Osteocyte (in vitro differentiated cells): ENCODE data around the gene GPRIN2. TPM values are rescaled to one million over a fixed set of nuclear protein-coding genes. Genes with fewer than 3 reads are reported as not detected.
"Not testable (repeated sequence)": the region's sequence is repeated elsewhere in the genome, so short reads cannot be mapped to it uniquely, and the experiment has no call there.

Experiments used
- DNase-seq: peaks from one replicate; pipeline ENCODE4 v3.0.0; 2021; ENCODE audit warnings: mixed read lengths; ENCODE audit not compliant: unreplicated experiment; ENCODE audit errors: extremely low spot score
- H3K27ac Mint-ChIP-seq: one replicate; pipeline ENCODE4 v1.8.0; 2021; ENCODE audit warnings: mild to moderate bottlenecking, mixed read lengths; ENCODE audit not compliant: unreplicated experiment
- H3K27me3 Mint-ChIP-seq: one replicate; pipeline ENCODE4 v1.8.0; 2021; ENCODE audit warnings: mixed read lengths; ENCODE audit not compliant: unreplicated experiment
- H3K36me3 Mint-ChIP-seq: one replicate; pipeline ENCODE4 v1.8.0; 2021; ENCODE audit warnings: mixed read lengths; ENCODE audit not compliant: unreplicated experiment
- H3K4me1 Mint-ChIP-seq: one replicate; pipeline ENCODE4 v1.8.0; 2021; ENCODE audit warnings: mixed read lengths; ENCODE audit not compliant: unreplicated experiment
- H3K4me3 Mint-ChIP-seq: one replicate; pipeline ENCODE4 v1.8.0; 2021; ENCODE audit warnings: mild to moderate bottlenecking, moderate library complexity, mixed read lengths; ENCODE audit not compliant: unreplicated experiment
- H3K9me3 Mint-ChIP-seq: one replicate; pipeline ENCODE4 v1.8.0; 2021; ENCODE audit warnings: mixed read lengths; ENCODE audit not compliant: unreplicated experiment
- total RNA-seq: library from RNA; stranded (reverse); gene quantifications from 2 replicates; pipeline ENCODE4 v1.2.1, GENCODE V29; 2021
- TF ChIP-seq, protein P1 (sequence below): fragments of 200-600 bp; sonication (generic); IDR thresholded peaks from 2 replicates; pipeline ENCODE4 v1.5.0; 2021; ENCODE audit warnings: antibody characterized with exemption, mild to moderate bottlenecking, moderate library complexity

GPRIN2 gene
- total RNA-seq, 1 donor from 2014 or later: 2.5 TPM

DNA sequence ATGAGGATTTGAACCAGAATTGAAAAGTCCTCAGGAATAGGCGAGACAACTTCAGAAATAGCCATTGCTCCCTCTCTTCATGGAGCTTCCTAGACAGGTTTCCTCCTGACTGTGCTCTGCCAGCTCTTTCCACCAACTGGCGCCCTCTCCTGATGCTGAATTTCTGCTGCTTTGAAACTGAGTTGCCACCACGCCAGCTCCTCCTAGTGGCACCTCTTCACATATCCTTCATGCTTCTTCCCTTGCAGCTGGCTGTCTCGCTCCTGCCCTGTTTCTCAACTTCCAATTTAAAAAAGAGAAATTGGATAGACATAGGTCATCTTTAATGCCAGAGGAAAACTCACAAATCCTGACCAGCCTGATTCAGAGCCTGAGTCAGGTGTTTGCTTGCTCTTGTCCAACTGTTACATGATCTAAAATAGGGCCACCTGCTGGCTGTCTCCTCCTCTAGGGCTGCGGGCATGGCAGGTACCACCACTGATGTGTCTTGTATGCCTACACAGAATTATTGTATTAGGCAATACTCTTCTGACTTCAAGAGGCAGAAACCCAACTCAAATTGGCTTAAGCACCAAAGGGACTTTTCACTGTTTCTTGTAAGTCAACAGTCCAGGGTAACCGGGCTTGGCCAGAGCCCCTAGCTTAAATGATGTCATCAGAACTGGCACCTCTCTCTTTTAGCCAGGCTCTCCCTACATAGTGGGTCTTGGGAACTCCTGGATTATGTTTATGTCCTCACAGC, 9.3 kb upstream of the GPRIN2 start:
- not testable (repeated sequence) for H3K27ac Mint-ChIP-seq, H3K9me3 Mint-ChIP-seq, H3K36me3 Mint-ChIP-seq, H3K27me3 Mint-ChIP-seq, H3K4me3 Mint-ChIP-seq, H3K4me1 Mint-ChIP-seq
- peak; percentile 88 for DNase-seq
- TF ChIP-seq, protein P1, sequence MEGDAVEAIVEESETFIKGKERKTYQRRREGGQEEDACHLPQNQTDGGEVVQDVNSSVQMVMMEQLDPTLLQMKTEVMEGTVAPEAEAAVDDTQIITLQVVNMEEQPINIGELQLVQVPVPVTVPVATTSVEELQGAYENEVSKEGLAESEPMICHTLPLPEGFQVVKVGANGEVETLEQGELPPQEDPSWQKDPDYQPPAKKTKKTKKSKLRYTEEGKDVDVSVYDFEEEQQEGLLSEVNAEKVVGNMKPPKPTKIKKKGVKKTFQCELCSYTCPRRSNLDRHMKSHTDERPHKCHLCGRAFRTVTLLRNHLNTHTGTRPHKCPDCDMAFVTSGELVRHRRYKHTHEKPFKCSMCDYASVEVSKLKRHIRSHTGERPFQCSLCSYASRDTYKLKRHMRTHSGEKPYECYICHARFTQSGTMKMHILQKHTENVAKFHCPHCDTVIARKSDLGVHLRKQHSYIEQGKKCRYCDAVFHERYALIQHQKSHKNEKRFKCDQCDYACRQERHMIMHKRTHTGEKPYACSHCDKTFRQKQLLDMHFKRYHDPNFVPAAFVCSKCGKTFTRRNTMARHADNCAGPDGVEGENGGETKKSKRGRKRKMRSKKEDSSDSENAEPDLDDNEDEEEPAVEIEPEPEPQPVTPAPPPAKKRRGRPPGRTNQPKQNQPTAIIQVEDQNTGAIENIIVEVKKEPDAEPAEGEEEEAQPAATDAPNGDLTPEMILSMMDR: peak; percentile 79

DNA sequence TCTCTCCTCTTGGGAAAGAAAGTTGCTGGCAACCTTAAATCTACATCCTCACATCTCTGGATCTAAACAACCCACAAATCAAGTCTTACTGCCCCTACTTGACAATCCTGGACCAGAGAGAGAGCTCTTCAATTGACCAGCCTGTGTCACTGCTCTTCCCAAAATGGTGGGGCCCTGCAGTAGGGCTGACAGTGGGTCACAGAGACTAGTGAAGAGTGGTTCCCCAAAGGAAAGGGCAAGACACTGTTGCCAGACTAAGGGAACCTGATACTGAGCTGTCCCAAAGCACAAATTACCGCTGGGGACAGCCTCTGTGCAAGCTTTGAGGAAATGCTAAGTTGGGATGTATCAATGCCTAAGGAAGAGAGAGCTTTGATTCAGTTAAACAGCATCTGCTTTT, 4.5 kb upstream of the GPRIN2 start:
- H3K9me3 Mint-ChIP-seq: no peaks in the 10 kb centered on the region
- peak; percentile 72 for DNase-seq
- no peak overlapping the region for H3K4me3 Mint-ChIP-seq
- peaks cover 10% of the 10 kb centered on the region for H3K4me1 Mint-ChIP-seq
- TF ChIP-seq, protein P1: no peak
- H3K36me3 Mint-ChIP-seq: no peaks in the 10 kb centered on the region
- H3K27me3 Mint-ChIP-seq: peaks cover 2% of the 10 kb centered on the region
- H3K27ac Mint-ChIP-seq: no peak overlapping the region

DNA sequence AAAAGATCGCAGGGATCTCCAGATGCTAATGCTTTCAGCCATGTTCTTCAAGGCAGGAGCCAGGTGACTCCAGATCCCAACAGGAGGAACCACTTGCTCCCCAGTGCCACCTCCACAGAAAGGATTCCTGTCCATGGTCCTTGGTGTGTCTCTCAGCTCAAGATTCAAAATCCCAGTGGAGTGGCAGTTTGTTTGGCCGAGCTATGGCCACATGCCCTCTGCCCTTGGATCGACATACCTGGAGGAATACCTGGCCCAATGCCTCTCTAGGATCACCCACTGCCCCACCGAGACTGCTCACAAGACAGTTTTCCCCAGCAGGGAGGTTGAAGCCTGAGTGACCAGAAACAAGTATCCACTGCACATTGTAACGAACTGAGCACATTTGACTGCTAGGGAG, 3.9 kb upstream of the GPRIN2 start:
- DNase-seq: peak; percentile 84

DNA sequence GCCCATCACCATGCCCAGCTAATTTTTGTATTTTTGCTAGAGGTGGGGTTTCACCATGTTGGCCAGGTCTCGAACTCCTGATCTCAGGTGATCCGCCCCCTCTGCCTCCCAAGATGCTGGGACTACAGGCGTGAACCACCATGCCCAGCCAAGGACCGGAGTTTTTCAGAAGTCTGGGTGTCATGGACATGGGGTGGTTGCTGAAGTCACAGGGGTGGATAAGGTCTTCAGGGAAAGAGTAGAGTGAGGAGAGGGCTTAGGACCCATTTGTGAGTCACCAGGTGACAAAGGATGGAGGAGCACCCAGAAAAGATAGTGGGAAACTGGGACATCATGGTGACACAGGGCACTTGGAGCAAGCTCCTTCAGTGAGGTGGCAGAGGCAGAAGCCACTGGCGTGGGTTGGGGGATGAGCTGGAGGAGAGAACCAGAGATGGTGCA, 2.8 kb upstream of the GPRIN2 start:
- TF ChIP-seq, protein P1: no peak
- H3K27me3 Mint-ChIP-seq: peaks cover 2% of the 10 kb centered on the region
- no peaks in the 10 kb centered on the region for H3K36me3 Mint-ChIP-seq
- no peaks in the 10 kb centered on the region for H3K9me3 Mint-ChIP-seq
- peaks cover 12% of the 10 kb centered on the region for H3K4me1 Mint-ChIP-seq
- peak; percentile 80 for DNase-seq
- no peak overlapping the region for H3K4me3 Mint-ChIP-seq
- H3K27ac Mint-ChIP-seq: no peak overlapping the region

More for the DNA sequence above, 3.9 kb upstream of the GPRIN2 start:
- TF ChIP-seq, protein P1: no peak
- Mint-ChIP-seq H3K4me3 (no peak overlapping the region), H3K36me3 (no peaks in the 10 kb centered on the region), H3K27me3 (peaks cover 2% of the 10 kb centered on the region), H3K27ac (no peak overlapping the region), H3K4me1 (peaks cover 12% of the 10 kb centered on the region), H3K9me3 (no peaks in the 10 kb centered on the region)

DNA sequence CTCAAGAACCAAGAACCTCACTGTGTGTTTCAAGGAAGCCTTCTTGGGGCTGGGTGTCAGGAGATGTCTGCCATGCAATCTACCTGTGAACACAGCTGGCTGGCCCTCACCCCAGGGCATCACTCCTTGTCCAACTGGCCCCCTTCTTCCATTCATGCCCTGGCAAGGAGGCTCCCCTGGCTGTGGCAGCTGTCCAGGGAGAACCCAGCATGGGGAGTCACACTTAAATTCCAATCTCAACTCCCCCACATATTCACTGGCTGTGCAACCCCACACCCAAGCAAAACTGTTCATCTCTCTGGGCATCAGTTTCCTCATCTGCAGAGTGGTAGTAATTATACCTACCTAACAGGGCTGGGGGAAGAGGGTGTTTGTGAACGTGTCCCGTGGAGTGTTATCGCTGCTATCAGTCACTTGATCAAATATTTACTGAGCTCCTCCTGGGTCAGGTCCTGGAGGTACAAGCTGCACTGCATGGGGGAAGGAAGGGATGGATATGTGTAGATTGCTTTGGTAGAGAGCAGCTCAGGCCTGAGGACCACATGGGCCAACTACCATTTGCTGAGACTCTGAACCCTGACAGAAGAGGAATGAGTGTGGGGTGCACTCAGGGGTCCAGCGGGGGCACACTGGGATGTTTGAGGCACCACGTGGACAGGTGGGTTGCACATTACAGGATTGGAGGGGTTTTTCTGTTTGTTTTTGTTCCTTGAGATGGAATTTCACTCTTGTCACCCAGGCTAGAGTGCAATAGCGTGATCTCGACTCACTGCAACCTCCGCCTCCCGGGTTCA, 2.1 kb upstream of the GPRIN2 start:
- no peaks in the 10 kb centered on the region for H3K36me3 Mint-ChIP-seq

More for the DNA sequence above, 2.1 kb upstream of the GPRIN2 start:
- TF ChIP-seq, protein P1: no peak
- H3K4me1 Mint-ChIP-seq: peaks cover 12% of the 10 kb centered on the region
- peak overlapping the region; percentile 75 for H3K4me3 Mint-ChIP-seq
- H3K27ac Mint-ChIP-seq: no peak overlapping the region
- H3K27me3 Mint-ChIP-seq: peaks cover 2% of the 10 kb centered on the region
- no peaks in the 10 kb centered on the region for H3K9me3 Mint-ChIP-seq
- DNase-seq: peak; percentile 85
